Activated naive CD8-positive, alpha-beta T cell treated with anti-CD3 and anti-CD28 coated beads, Interleukin-2, amount 10 ng/mL, durations not matched to agents 7 days and 5 days (primary cell): ENCODE results near the gene ABR. TPM values are rescaled to one million over a fixed set of nuclear protein-coding genes. Genes with fewer than 3 reads are reported as not detected.

Experiments used
- ATAC-seq: fragments of 150-1000 bp; cut with Tn5 transposase; one replicate; pipeline ENCODE4 v1.10.0; 2021; ENCODE audit warnings: low read depth, moderate library complexity
- POLR2A ChIA-PET: fragments of 350-600 bp; sonication (Branson Sonifier 250); formaldehyde crosslinking; loops from one replicate; lab custom pipeline; 2021; ENCODE audit warnings: antibody characterized with exemption; lab: Charles Lee
- DNase-seq: peaks from one replicate; pipeline ENCODE4 v3.0.0; 2021
- H3K27ac Mint-ChIP-seq: one replicate; pipeline ENCODE4 v1.8.0; 2022; ENCODE audit warnings: mild to moderate bottlenecking, mixed read lengths
- H3K27me3 Mint-ChIP-seq: one replicate; pipeline ENCODE4 v1.8.0; 2022; ENCODE audit warnings: mild to moderate bottlenecking, moderate library complexity, mixed read lengths
- H3K36me3 Mint-ChIP-seq: one replicate; pipeline ENCODE4 v1.8.0; 2021; ENCODE audit warnings: mild to moderate bottlenecking, mixed read lengths
- H3K4me1 Mint-ChIP-seq: one replicate; pipeline ENCODE4 v1.8.0; 2021; ENCODE audit warnings: mixed read lengths
- H3K4me3 Mint-ChIP-seq: one replicate; pipeline ENCODE4 v1.8.0; 2022; ENCODE audit warnings: mild to moderate bottlenecking, moderate library complexity, mixed read lengths
- H3K9me3 Mint-ChIP-seq: one replicate; pipeline ENCODE4 v1.8.0; 2021; ENCODE audit warnings: mixed read lengths
- total RNA-seq, 2 experiments: library from RNA; stranded (reverse); gene quantifications; one replicate each; pipeline ENCODE4 v1.2.3, GENCODE V29; 2021

ABR gene
- total RNA-seq, 2 experiments from 2014 or later, result 156 to 158 TPM

GRCh38 chr17:1008008-1008761 lies 171.6 kb downstream of the ABR start:
- POLR2A ChIA-PET, result no interaction called here
- Mint-ChIP-seq H3K4me1 (peaks cover 4% of the 10 kb centered on the region), H3K4me3 (no peak overlapping the region), H3K27ac (no peak overlapping the region), H3K36me3 (peaks cover 7% of the 10 kb centered on the region), H3K27me3 (no peaks in the 10 kb centered on the region), H3K9me3 (no peaks in the 10 kb centered on the region)
- DNase-seq, result no peak
- no peak for ATAC-seq

GRCh38 chr17:1007310-1008007 lies 172.3 kb downstream of the ABR start:
- POLR2A ChIA-PET, result interaction anchor here (0.6 kb wide), 1 partner anchor 119 kb away, joined by 4 read pairs; no protein-coding TSS in a partner anchor
- Mint-ChIP-seq H3K27ac (no peak overlapping the region), H3K36me3 (peaks cover 7% of the 10 kb centered on the region), H3K4me3 (no peak overlapping the region), H3K4me1 (peaks cover 4% of the 10 kb centered on the region), H3K9me3 (no peaks in the 10 kb centered on the region), H3K27me3 (no peaks in the 10 kb centered on the region)
- DNase-seq, result no peak
- no peak for ATAC-seq

DNA sequence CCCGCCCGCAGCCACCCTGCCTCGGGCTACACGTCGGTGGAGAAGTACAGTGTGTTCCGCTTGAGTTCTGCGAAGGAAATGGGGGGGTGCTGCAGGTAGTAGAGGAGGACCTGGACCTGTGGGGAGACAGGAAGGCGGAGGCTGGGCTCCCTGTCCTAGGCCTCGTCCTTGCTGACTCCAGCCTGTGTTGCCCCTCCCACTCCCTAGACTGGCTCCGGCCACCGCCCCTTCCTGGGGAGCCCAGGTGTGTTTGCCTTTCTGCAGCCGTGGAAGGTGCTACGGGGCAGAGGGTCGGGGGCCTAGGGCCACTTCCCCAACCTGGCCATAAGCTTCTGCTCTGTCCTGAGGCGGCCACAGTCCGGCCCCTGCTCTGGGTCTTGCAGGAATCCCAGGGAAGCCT lies 173.7 kb downstream of the ABR start:
- Mint-ChIP-seq H3K36me3 (peaks cover 10% of the 10 kb centered on the region), H3K9me3 (no peaks in the 10 kb centered on the region), H3K27ac (no peak overlapping the region), H3K4me1 (peaks cover 4% of the 10 kb centered on the region), H3K4me3 (no peak overlapping the region), H3K27me3 (no peaks in the 10 kb centered on the region)
- DNase-seq (no peak), ATAC-seq (no peak)
- POLR2A ChIA-PET, result no interaction called here

DNA sequence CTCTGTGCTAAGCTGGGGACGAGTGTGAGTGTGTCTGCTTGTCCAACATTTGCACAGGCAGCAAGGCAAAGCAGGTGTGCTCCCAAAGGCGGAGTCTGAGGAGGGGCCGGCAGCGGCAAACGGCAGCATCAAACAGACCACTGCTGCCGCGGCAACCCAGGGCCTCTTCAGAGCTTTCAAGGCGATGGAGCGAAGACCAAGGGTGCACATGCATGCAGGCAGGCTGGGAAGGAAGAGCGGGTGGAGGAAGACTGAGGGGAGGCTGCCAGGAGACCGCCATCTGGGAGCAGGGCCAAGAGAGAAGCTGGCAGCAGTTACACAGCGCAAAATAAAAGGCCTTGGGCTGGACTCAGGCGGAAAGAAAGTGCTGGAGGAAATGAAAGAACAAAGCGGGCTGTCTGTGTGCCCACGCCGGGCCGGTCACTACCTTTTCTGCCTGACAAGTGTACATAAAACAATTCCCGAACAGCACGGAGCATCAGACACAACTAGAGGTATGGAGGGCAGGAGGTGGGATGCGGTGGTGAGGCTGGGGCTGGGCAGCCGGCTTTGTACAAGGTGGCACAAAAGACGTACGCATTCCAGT lies 174.3 kb downstream of the ABR start:
- H3K27me3 Mint-ChIP-seq, result no peaks in the 10 kb centered on the region
- peaks cover 4% of the 10 kb centered on the region for H3K4me1 Mint-ChIP-seq
- H3K36me3 Mint-ChIP-seq, result peaks cover 11% of the 10 kb centered on the region
- H3K4me3 Mint-ChIP-seq, result no peak overlapping the region
- no peak for ATAC-seq
- no peaks in the 10 kb centered on the region for H3K9me3 Mint-ChIP-seq
- no peak for DNase-seq
- H3K27ac Mint-ChIP-seq, result peak overlapping the region; percentile 3
- POLR2A ChIA-PET, result no interaction called here

- POLR2A ChIA-PET, result no interaction called here
- no peaks in the 10 kb centered on the region for H3K27me3 Mint-ChIP-seq
Observed at GRCh38 chr17:1004769-1005295, 174.9 kb downstream of the ABR start.

GRCh38 chr17:1003972-1004768 lies 175.6 kb downstream of the ABR start:
- no peaks in the 10 kb centered on the region for H3K9me3 Mint-ChIP-seq
- H3K27me3 Mint-ChIP-seq, result no peaks in the 10 kb centered on the region
- peaks cover 6% of the 10 kb centered on the region for H3K4me1 Mint-ChIP-seq
- no peak for ATAC-seq
- POLR2A ChIA-PET, result no interaction called here
- no peak overlapping the region for H3K27ac Mint-ChIP-seq
- peaks cover 13% of the 10 kb centered on the region for H3K36me3 Mint-ChIP-seq
- DNase-seq, result no peak
- H3K4me3 Mint-ChIP-seq, result no peak overlapping the region

More at GRCh38 chr17:1004769-1005295, 174.9 kb downstream of the ABR start:
- DNase-seq (no peak), ATAC-seq (no peak)
- H3K4me3 Mint-ChIP-seq, result no peak overlapping the region
- H3K9me3 Mint-ChIP-seq, result no peaks in the 10 kb centered on the region
- H3K27ac Mint-ChIP-seq, result no peak overlapping the region
- H3K4me1 Mint-ChIP-seq, result peaks cover 4% of the 10 kb centered on the region
- peaks cover 12% of the 10 kb centered on the region for H3K36me3 Mint-ChIP-seq

DNA sequence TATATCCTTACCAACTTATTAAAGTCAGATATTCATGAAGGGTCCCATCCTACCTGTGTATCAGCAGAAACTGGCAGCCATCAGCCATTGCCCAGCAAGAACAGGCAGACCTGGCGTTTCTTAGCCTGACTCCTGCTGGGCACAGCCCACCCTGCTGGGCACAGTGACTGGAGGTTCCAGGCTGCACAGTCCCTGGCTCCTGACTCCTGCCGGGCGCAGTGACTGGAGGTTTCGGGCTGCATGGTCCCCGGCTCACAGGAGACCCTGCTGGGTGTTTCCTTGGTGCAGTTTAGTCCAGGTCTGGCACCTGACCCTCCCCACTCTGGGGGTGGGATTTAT lies 176.2 kb downstream of the ABR start:
- H3K4me3 Mint-ChIP-seq, result no peak overlapping the region
- ATAC-seq, result no peak
- H3K4me1 Mint-ChIP-seq, result peaks cover 11% of the 10 kb centered on the region
- H3K27me3 Mint-ChIP-seq, result no peaks in the 10 kb centered on the region
- H3K9me3 Mint-ChIP-seq, result no peaks in the 10 kb centered on the region
- H3K36me3 Mint-ChIP-seq, result peaks cover 13% of the 10 kb centered on the region
- no peak for DNase-seq
- H3K27ac Mint-ChIP-seq, result no peak overlapping the region
- POLR2A ChIA-PET, result no interaction called here

DNA sequence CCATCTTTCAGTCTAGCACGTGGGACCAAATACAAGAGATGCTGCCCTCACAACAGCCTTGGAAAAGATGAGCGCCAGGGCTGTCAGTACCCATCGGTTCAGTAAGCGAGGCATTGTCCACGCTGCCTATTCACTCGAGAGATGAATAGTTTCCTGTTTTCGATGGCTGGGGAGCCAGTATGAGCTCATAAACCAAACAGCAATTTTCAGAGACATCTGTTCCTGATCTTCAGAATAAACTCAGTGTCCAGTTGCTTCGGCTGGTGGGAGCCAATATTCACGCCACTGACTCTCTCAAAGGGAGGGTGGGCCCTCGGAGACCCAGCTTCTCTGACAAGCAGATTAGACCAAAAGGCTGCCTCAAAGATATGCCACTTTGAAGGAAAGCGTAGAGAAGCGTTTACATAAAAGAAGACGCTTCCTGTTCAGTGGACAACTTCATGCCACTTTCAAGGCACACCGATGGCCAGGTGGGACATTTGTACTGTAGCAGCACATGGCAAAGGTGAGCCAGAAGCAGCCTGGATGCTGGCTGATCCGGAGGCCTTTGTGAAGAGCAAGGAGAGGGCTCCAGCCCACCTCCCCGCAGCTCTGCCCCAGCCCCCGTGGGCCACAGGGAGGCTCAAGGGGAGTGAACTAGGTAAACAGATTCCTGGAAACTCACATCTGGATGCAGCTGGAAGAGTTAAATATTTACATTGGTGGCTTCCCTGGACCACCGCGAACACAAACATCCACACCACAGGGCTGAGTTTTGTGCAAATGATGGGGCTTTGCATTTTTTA lies 176.8 kb downstream of the ABR start:
- peaks cover 18% of the 10 kb centered on the region for H3K4me1 Mint-ChIP-seq
- POLR2A ChIA-PET, result no interaction called here
- DNase-seq (no peak), ATAC-seq (no peak)
- peaks cover 13% of the 10 kb centered on the region for H3K36me3 Mint-ChIP-seq
- no peaks in the 10 kb centered on the region for H3K27me3 Mint-ChIP-seq
- no peak overlapping the region for H3K27ac Mint-ChIP-seq
- no peaks in the 10 kb centered on the region for H3K9me3 Mint-ChIP-seq
- H3K4me3 Mint-ChIP-seq, result no peak overlapping the region

DNA sequence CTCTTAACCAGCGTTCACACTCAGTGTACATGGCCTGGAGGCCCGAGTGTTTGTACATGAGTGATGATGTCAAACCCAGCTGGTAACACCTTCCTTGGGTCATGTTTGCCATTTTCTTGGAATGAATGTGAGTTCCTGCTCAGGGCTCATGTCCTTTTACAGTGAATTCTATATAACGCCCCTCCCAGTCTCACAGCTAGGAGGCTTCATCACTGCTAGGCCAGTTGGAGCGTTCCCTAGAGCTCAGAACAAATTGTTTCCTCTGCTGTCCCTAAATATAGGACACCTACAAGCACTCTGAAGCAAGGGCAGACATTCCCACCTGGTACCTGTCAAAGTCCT lies 177.4 kb downstream of the ABR start:
- no peak overlapping the region for H3K4me3 Mint-ChIP-seq
- H3K27ac Mint-ChIP-seq, result no peak overlapping the region
- no peak for DNase-seq
- no peaks in the 10 kb centered on the region for H3K9me3 Mint-ChIP-seq
- ATAC-seq, result no peak
- H3K27me3 Mint-ChIP-seq, result no peaks in the 10 kb centered on the region
- POLR2A ChIA-PET, result no interaction called here
- peaks cover 21% of the 10 kb centered on the region for H3K4me1 Mint-ChIP-seq
- peaks cover 13% of the 10 kb centered on the region for H3K36me3 Mint-ChIP-seq

DNA sequence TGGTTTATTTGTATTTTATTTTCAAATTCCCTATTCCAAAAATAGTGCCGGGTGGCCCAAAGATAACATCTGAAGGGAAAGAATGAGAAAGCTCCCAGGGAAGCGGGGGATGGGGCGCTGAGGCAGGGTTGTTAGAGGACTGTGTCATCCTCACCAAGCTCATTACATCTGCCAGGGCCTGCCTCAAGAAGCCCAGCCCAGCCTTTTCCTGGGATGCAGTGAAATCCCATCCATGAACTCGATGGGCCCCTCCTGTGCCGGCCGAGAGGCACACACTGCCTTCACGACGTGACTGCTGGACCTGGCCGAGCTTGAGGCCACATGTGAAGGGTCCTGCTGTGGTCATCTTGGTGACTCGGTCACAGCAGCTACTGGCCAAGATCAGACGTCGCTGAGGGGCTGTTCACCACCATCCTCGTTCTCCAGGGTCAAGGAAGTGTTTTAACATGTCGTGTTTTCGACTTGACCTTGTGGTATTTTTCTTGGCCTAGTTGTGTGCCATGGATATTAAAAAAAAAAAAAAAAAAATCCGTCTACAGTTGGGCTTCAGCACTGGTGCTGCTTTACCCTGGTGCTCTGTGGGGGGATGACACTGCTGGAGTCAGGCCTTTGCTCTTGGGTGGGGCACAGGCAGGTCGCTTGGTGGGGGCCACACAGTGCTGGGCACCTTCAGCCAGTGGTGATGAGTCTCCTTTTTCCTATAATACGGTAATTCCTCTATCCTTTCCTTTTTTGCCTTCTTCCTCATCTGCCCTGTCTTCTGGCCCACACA lies 178.0 kb downstream of the ABR start:
- DNase-seq, result no peak
- POLR2A ChIA-PET, result interaction anchor here (0.7 kb wide), 2 partner anchors 56 to 196 kb away, joined by 3 to 4 read pairs; no protein-coding TSS in a partner anchor
- Mint-ChIP-seq H3K27me3 (no peaks in the 10 kb centered on the region), H3K4me3 (no peak overlapping the region), H3K4me1 (peaks cover 21% of the 10 kb centered on the region), H3K27ac (no peak overlapping the region), H3K9me3 (no peaks in the 10 kb centered on the region), H3K36me3 (peaks cover 13% of the 10 kb centered on the region)
- ATAC-seq, result no peak

DNA sequence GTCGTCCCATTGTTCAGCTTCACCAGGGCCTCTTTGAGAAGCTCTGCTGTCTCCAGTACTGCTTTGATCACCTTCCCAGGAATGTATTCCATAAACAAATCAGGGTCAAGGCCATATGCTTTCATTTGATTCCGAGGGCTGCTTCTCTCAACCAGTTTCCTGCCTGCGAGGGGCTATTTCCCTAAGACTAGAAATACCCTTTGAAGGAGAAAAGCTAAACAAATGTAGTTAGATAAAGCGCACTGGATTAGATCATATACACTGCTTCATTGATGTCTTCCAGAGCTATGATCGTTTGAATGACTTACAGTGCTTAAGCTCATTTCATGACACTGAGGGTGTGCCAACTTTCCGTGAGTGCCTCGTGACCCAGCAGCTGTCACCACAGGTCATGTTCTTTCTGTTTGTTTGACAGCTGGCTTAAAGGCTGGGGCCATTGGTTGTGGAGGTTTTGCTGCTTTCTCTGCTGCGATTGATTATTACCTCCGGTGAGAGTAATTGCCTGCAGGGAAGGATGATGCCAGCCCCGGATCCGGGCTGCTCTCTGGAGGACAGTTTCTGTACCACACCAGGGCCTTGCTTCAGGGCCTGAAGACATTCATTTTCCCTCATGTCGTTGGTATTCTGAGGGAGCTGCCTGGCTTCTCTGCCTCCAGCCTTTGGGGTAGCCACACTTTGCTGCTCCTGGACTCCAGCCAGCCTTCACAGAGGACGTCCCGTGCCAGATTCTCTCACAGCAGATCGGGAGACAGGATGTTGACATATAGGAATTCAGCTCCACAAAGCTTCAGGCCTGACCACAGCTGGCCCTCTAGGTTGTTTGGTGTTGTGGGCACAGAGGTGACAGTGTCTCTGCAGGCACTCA lies 179.0 kb downstream of the ABR start:
- H3K36me3 Mint-ChIP-seq, result peaks cover 13% of the 10 kb centered on the region
- no peak overlapping the region for H3K4me3 Mint-ChIP-seq
- no peaks in the 10 kb centered on the region for H3K27me3 Mint-ChIP-seq
- H3K27ac Mint-ChIP-seq, result no peak overlapping the region
- POLR2A ChIA-PET, result no interaction called here
- DNase-seq (no peak), ATAC-seq (no peak)
- H3K9me3 Mint-ChIP-seq, result no peaks in the 10 kb centered on the region
- H3K4me1 Mint-ChIP-seq, result peaks cover 21% of the 10 kb centered on the region
